K562 (cell line): Measurements from ENCODE around the gene ACTN3. TPM values are rescaled to one million over a fixed set of nuclear protein-coding genes. Genes with fewer than 3 reads are reported as not detected.

Experiments
- CEBPB ChIP-seq: fragments of 450-650 bp; IDR thresholded peaks from 2 replicates; pipeline ENCODE4 v1.6.1; 2016; ENCODE audit warnings: missing genetic modification characterization, missing compliant biosample characterization
- CTCF ChIP-seq, 3 experiments: IDR thresholded peaks in 2 of 3; conservative IDR thresholded peaks in 1 of 3; 2 replicates each; pipeline ENCODE4 v1.5.1; 2011 to 2012; ENCODE audit warnings: low read length in 3 of 3, mild to moderate bottlenecking in 3 of 3, control low read depth in 2 of 3, improper control_type of control experiment in 1 of 3, inconsistent platforms in 1 of 3, low read depth in 1 of 3, mixed read lengths in 1 of 3, moderate library complexity in 1 of 3; ENCODE audit not compliant: insufficient read depth in 2 of 3
- FOXK2 ChIP-seq, 2 experiments: fragments of 450-650 bp; IDR thresholded peaks in 1 of 2; conservative IDR thresholded peaks in 1 of 2; 2 replicates each; pipeline ENCODE4 v1.6.1; 2016; ENCODE audit warnings: low read depth in 2 of 2, mild to moderate bottlenecking in 1 of 2
- PTBP1 ChIP-seq: fragments of 200-400 bp; formaldehyde crosslinking; IDR thresholded peaks from 2 replicates; pipeline ENCODE4 v1.6.1; 2017; ENCODE audit warnings: low read depth, low read length
- RB1 ChIP-seq: fragments of 450-650 bp; IDR thresholded peaks from 2 replicates; pipeline ENCODE4 v1.6.1; 2017; ENCODE audit warnings: low read depth, mild to moderate bottlenecking
- RBM22 ChIP-seq: fragments of 200-400 bp; formaldehyde crosslinking; IDR thresholded peaks from 2 replicates; pipeline ENCODE4 v1.6.1; 2018; ENCODE audit warnings: low read length, low read depth; ENCODE audit not compliant: poor library complexity, severe bottlenecking
- RBM34 ChIP-seq: fragments of 200-400 bp; formaldehyde crosslinking; IDR thresholded peaks from 2 replicates; pipeline ENCODE4 v1.6.1; 2018; ENCODE audit warnings: low read length, borderline replicate concordance; ENCODE audit not compliant: insufficient read depth
- TFAM ChIP-seq: fragments of 250-450 bp; sonication (Bioruptor Pico); conservative IDR thresholded peaks from 2 replicates; pipeline ENCODE4 v1.5.0; 2021; ENCODE audit warnings: mild to moderate bottlenecking, moderate library complexity
- YBX1 ChIP-seq: fragments of 450-650 bp; IDR thresholded peaks from 2 replicates; pipeline ENCODE4 v1.7.1; 2016; ENCODE audit warnings: mild to moderate bottlenecking
- ZBED1 ChIP-seq: IDR thresholded peaks from 2 replicates; pipeline ENCODE4 v1.6.1; 2014
- ZBTB49 ChIP-seq: sonication (generic); formaldehyde crosslinking; IDR thresholded peaks from 2 replicates; pipeline ENCODE4 v1.8.0; 2022; ENCODE audit warnings: missing genetic modification reagents, mild to moderate bottlenecking, borderline replicate concordance
- ZBTB8A ChIP-seq: fragments of 450-650 bp; IDR thresholded peaks from 2 replicates; pipeline ENCODE4 v1.6.1; 2018; ENCODE audit warnings: mild to moderate bottlenecking, moderate library complexity; ENCODE audit not compliant: partially characterized antibody
- ZC3H8 ChIP-seq: fragments of 450-650 bp; IDR thresholded peaks from 2 replicates; pipeline ENCODE4 v1.6.1; 2017
- ZKSCAN8 ChIP-seq: fragments of 200-800 bp; sonication (Bioruptor generic); IDR thresholded peaks from 2 replicates; pipeline ENCODE4 v1.6.1; 2016; ENCODE audit warnings: missing genetic modification characterization, missing compliant biosample characterization
- ZNF445 ChIP-seq: fragments of 250-450 bp; sonication (Bioruptor Pico); IDR thresholded peaks from 2 replicates; pipeline ENCODE4 v1.4.0; 2020; ENCODE audit warnings: low read depth, mild to moderate bottlenecking, moderate library complexity
- ZNF584 ChIP-seq: fragments of 200-800 bp; sonication (Bioruptor generic); IDR thresholded peaks from 2 replicates; pipeline ENCODE4 v1.6.1; 2016; ENCODE audit warnings: low read depth, mild to moderate bottlenecking, missing genetic modification characterization, missing compliant biosample characterization
- ZNF609 ChIP-seq: sonication (generic); formaldehyde crosslinking; IDR thresholded peaks from 2 replicates; pipeline ENCODE4 v1.8.1; 2023; ENCODE audit warnings: missing genetic modification reagents, mild to moderate bottlenecking, borderline replicate concordance
- polyA plus RNA-seq, 8 experiments: library from polyadenylated mRNA; depleted of rRNA in 4 of 8; stranded (reverse) in 5 of 8; unstranded in 3 of 8; fragments of >200 nt; fragmentation: Nextera tagmentation in 2 of 8; fragmentation: Illumina TruSeq in 1 of 8; extraction: Ambion mirVana in 2 of 8; extraction: Trizol in 1 of 8; gene quantifications; 2 replicates each; pipeline versions ENCODE4 v1.2.1 to v1.2.3, GENCODE V29; 2011 to 2014; ENCODE audit warnings: inconsistent platforms in 1 of 8, missing spikeins in 1 of 8
- total RNA-seq, 7 experiments: library from RNA; depleted of rRNA in 6 of 7; stranded (reverse); fragments of >200 nt in 6 of 7; fragmentation: Illumina TruSeq in 2 of 7; extraction: Trizol in 2 of 7; gene quantifications; 2 replicates each; pipeline versions ENCODE4 v1.2.1 to v1.2.3, GENCODE V29; 2011 to 2021; ENCODE audit warnings: low replicate concordance in 1 of 7
- TF ChIP-seq, protein P1 (sequence below): sonication (generic); IDR thresholded peaks from 2 replicates; pipeline ENCODE4 v1.6.1; 2016

Gene ACTN3
- total and polyA plus RNA-seq, 9 of the 15 experiments (the other 6 are each of a cell fraction or from before 2014, with no cell fraction given) = not detected

DNA sequence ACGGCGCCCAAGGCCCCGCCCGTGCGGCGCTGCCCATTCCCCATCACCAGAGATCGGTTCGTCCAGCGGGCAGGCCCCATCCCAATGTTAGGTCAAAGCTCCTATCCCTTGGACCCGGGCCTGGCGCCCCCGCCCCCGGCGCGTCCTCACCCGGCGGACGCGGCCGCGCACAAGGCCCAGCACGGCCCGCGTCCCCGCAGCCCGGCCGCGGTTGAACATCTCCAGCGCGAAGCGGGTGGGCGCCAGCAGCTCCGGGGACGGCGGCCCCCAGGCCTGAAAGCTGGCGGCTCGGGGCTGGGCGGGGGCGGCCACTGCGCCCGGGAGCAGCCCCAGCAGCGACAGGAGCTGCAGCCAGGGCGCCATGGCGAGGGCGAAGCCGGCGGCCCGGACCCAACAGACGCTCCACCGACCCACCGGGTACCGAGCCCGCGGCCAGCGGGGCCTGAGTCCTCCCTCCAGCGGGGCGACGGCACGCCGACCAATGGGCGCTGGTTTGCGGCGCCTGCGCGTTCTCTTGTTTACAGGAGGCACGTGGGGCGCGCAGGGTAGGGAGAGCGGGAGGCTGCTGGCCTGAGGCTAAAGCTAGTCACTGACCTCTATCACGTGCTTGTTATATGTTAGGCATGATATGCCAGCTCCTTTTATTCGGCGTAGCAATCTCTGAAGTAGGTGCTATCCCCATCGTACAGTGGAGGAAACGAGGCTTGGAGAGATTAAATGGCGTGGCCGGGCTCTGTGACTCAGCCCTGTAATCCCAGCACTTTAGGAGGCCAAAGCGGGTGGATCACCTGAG, 21.6 kb downstream of the ACTN3 start, which contains the start of gene CTSF (continued):
- no peak for TF ChIP-seq ZBTB8A
- no peak for TF ChIP-seq ZNF584
- TF ChIP-seq RB1 = peak; percentile 70; the same call in 1 of the 2 replicates
- no peak for TF ChIP-seq TFAM (CRISPR knock-in tag)
- TF ChIP-seq ZNF609 (CRISPR knock-in tag) = no peak
- no peak for TF ChIP-seq ZNF445 (CRISPR knock-in tag)
- TF ChIP-seq FOXK2 (conservative IDR thresholded peaks at IDR 0.05 in 1 of 2, IDR thresholded peaks at IDR 0.05 in 1 of 2; ENCODE audit: low read depth in 2 of 2) = peak; percentile 99 to 100
- no peak for TF ChIP-seq ZBED1
- TF ChIP-seq CEBPB = no peak
- TF ChIP-seq RBM22 = no peak
- no peak for TF ChIP-seq ZKSCAN8 (CRISPR knock-in tag)
- no peak for TF ChIP-seq CTCF (IDR thresholded peaks at IDR 0.05 in 2 of 3, conservative IDR thresholded peaks at IDR 0.05 in 1 of 3; ENCODE audit: insufficient read depth in 2 of 3, low read depth in 1 of 3, low read length in 3 of 3)
- TF ChIP-seq ZC3H8 = no peak
- TF ChIP-seq RBM34 = no peak
- TF ChIP-seq, protein P1, sequence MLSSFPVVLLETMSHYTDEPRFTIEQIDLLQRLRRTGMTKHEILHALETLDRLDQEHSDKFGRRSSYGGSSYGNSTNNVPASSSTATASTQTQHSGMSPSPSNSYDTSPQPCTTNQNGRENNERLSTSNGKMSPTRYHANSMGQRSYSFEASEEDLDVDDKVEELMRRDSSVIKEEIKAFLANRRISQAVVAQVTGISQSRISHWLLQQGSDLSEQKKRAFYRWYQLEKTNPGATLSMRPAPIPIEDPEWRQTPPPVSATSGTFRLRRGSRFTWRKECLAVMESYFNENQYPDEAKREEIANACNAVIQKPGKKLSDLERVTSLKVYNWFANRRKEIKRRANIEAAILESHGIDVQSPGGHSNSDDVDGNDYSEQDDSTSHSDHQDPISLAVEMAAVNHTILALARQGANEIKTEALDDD = 0 out of 2 replicates have a peak, but pooled peaks have one; percentile 19
- no peak for TF ChIP-seq YBX1
- no peak for TF ChIP-seq PTBP1
- TF ChIP-seq ZBTB49 (CRISPR knock-in tag) = no peak
